MM.1S (cell line): Measurements from ENCODE around the gene CLMN.

Source experiments
- EZH2phosphoT487 ChIP-seq: fragments of 300-600 bp; sonication (generic); IDR thresholded peaks from 2 replicates; pipeline ENCODE4 v1.6.1; 2018; ENCODE audit warnings: antibody characterized with exemption, low read length
- TF ChIP-seq, protein P1 (sequence below): fragments of 300-600 bp; sonication (generic); IDR thresholded peaks from 2 replicates; pipeline ENCODE4 v1.5.1; 2016; ENCODE audit warnings: antibody characterized with exemption, low read length, mixed read lengths

GRCh38 chr14:95229749-95230148 is 90.0 kb downstream of the CLMN start:
- TF ChIP-seq, protein P1, sequence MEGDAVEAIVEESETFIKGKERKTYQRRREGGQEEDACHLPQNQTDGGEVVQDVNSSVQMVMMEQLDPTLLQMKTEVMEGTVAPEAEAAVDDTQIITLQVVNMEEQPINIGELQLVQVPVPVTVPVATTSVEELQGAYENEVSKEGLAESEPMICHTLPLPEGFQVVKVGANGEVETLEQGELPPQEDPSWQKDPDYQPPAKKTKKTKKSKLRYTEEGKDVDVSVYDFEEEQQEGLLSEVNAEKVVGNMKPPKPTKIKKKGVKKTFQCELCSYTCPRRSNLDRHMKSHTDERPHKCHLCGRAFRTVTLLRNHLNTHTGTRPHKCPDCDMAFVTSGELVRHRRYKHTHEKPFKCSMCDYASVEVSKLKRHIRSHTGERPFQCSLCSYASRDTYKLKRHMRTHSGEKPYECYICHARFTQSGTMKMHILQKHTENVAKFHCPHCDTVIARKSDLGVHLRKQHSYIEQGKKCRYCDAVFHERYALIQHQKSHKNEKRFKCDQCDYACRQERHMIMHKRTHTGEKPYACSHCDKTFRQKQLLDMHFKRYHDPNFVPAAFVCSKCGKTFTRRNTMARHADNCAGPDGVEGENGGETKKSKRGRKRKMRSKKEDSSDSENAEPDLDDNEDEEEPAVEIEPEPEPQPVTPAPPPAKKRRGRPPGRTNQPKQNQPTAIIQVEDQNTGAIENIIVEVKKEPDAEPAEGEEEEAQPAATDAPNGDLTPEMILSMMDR = no peak
- TF ChIP-seq EZH2phosphoT487 = no peak
